ENCODE measurements around the gene ARMH1.
"Not testable (repeated sequence)": the region's sequence is repeated elsewhere in the genome, so short reads cannot be mapped to it uniquely, and the experiment has no call there.

Gene ARMH1

DNA sequence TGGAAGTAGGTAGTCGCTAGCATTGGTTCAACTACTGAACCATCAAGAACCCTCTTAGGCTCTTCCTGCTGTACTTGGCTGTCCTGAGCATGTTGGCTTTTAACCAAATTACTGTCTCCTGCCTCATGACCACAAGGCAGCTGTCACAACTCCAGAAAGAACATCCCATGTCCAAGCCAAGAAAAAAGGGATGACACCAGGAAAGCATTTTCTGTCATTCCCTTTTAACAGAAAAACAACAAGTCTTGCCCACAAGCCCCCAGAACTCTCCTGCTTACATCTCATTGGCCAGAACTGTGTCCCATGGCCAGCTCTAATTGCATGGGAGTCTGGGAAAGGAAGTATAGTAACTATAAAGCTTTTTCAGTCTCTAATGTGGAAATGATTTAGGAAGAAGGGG is 58.9 kb downstream of the ARMH1 start:
- Histone ChIP-seq H3K27ac (ENCODE audit: low read depth, low read length) (no peak overlapping the region), H3K36me3 (ENCODE audit: control insufficient read depth, insufficient read depth, low read length) (no peaks in the 10 kb centered on the region), H3K4me3 (ENCODE audit: low read depth, low read length) (no peak overlapping the region), H3K4me1 (ENCODE audit: control insufficient read depth, insufficient read depth, low read length) (peaks cover 5% of the 10 kb centered on the region; the same call in 1 of the 2 replicates), H3K9ac (ENCODE audit: low read length) (no peak overlapping the region), H3K27me3 (ENCODE audit: control insufficient read depth, insufficient read depth, low read length) (no peaks in the 10 kb centered on the region), H3K9me3 (ENCODE audit: control insufficient read depth, insufficient read depth, low read depth, low read length) (no peaks in the 10 kb centered on the region)

DNA sequence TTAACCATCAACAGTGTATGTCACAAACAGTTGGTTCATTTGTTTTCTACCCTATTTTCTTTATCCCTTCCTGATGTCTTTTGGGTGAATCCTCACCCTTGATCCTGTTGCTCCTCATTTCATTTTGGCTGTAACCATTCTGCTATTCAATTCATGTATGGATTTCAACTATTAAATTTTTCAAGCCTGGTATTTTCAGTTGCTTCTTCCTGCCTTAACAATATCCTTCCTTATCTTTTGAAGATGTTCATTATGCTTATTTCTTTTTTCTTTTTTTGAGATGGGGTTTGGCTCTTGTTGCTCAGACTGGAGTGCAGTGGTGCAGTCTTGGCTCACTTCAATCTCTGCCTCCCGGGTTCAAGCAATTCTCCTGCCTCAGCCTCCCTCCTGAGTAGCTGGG is 59.3 kb downstream of the ARMH1 start:
- no peaks in the 10 kb centered on the region for H3K36me3 ChIP-seq (ENCODE audit: control insufficient read depth, insufficient read depth, low read length)
- peaks cover 5% of the 10 kb centered on the region; the same call in 1 of the 2 replicates for H3K4me1 ChIP-seq (ENCODE audit: control insufficient read depth, insufficient read depth, low read length)
- H3K27me3 ChIP-seq (ENCODE audit: control insufficient read depth, insufficient read depth, low read length): no peaks in the 10 kb centered on the region
- no peaks in the 10 kb centered on the region for H3K9me3 ChIP-seq (ENCODE audit: control insufficient read depth, insufficient read depth, low read depth, low read length)
- H3K4me3 ChIP-seq (ENCODE audit: low read depth, low read length): no peak overlapping the region
- H3K27ac ChIP-seq (ENCODE audit: low read depth, low read length): no peak overlapping the region
- H3K9ac ChIP-seq (ENCODE audit: low read length): no peak overlapping the region

DNA sequence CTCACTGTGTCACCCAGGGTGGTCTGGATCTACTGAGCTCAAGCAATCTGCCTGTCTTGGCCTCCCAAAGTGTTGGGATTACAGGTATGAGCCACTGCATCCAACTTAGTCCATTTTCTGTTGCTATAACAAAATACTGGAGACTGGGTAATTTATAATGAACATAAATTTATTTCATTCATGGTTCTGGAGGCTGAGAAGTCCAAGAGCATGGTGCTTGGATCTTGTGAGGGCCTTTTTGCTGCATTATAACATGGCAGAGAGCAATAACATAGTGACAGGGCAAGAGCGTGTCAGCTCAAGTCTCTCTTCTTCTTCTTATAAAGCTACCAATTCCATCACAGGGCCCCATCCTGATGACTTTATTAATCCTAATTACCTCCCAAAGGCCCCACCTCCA is 61.5 kb downstream of the ARMH1 start:
- H3K4me1 ChIP-seq (ENCODE audit: control insufficient read depth, insufficient read depth, low read length): peaks cover 5% of the 10 kb centered on the region; the same call in 1 of the 2 replicates
- H3K36me3 ChIP-seq (ENCODE audit: control insufficient read depth, insufficient read depth, low read length): peaks cover 2% of the 10 kb centered on the region; the same call in 1 of the 2 replicates
- no peaks in the 10 kb centered on the region for H3K9me3 ChIP-seq (ENCODE audit: control insufficient read depth, insufficient read depth, low read depth, low read length)
- H3K4me3 ChIP-seq (ENCODE audit: low read depth, low read length): no peak overlapping the region
- H3K27ac ChIP-seq (ENCODE audit: low read depth, low read length): no peak overlapping the region
- H3K27me3 ChIP-seq (ENCODE audit: control insufficient read depth, insufficient read depth, low read length): no peaks in the 10 kb centered on the region
- no peak overlapping the region for H3K9ac ChIP-seq (ENCODE audit: low read length)

DNA sequence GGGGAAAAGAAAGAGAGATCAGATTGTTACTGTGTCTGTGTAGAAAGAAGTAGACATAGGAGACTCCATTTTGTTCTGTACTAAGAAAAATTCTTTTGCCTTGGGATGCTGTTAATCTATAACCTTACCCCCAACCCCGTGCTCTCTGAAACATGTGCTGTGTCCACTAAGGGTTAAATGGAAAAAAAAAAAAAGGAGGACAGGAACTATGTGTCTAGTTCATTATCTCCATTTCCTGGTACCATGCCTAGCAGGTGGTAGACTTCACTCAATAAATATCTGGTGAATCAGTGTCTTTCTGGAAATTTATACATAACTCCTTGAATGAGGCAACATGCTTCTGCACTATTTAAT is 64.4 kb downstream of the ARMH1 start:
- peak overlapping the region; percentile 90 for H3K4me3 ChIP-seq (ENCODE audit: low read depth, low read length)
- not testable (repeated sequence) for H3K27ac ChIP-seq (ENCODE audit: low read depth, low read length)

DNA sequence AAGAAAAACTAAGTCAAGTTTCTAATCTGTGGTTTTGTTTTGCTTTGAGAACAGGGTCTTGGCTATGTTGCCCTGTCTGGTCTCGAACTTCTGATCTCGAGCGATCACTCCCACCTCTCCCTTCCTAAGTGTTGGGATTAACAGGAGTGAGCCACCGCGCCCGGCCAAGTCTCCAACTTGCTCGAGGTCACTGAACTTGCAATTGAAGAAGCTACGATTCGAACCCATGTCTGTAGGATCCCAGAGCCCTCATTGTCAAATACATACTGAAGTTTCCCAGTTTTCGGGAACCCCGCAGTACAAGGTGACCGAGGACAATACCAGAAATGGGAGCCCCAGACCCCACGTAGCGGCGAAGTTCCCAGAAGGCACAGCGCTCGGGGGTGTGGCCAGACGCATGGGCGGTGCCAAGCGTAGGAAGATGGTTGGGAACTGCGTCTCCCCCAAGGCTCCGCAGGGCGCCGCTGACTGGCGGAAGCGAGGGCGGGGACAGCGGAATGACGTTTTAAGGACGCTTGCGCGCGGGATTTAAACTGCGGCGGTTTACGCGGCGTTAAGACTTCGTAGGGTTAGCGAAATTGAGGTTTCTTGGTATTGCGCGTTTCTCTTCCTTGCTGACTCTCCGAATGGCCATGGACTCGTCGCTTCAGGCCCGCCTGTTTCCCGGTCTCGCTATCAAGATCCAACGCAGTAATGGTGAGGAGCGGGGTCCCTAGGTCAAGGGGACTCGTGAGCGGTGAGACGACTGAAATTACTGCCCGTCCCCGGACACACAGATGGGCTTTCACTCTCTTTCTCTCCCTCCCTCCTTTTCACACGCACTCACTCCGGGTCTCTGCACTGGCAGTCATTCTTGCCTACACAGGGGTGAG is 65.0 kb downstream of the ARMH1 start, which contains the start of gene KIF2C:
Gene KIF2C (plus strand): TSS at position 531 of the 872 bp plus-strand sequence. CDS start 96 bp downstream, at position 627.
- Histone ChIP-seq H3K4me1 (ENCODE audit: control insufficient read depth, insufficient read depth, low read length) (no peaks in the 10 kb centered on the region), H3K27ac (ENCODE audit: low read depth, low read length) (peak within 1 kb of the TSS; percentile 66; the same call in 1 of the 2 replicates), H3K27me3 (ENCODE audit: control insufficient read depth, insufficient read depth, low read length) (no peaks in the 10 kb centered on the region)

More for the DNA sequence above, 64.4 kb downstream of the ARMH1 start:
- not testable (repeated sequence) for H3K4me1 ChIP-seq (ENCODE audit: control insufficient read depth, insufficient read depth, low read length); H3K27me3 ChIP-seq (ENCODE audit: control insufficient read depth, insufficient read depth, low read length); H3K9me3 ChIP-seq (ENCODE audit: control insufficient read depth, insufficient read depth, low read depth, low read length)
- Histone ChIP-seq H3K36me3 (ENCODE audit: control insufficient read depth, insufficient read depth, low read length) (peaks cover 21% of the 10 kb centered on the region), H3K9ac (ENCODE audit: low read length) (peak overlapping the region; percentile 69)

DNA sequence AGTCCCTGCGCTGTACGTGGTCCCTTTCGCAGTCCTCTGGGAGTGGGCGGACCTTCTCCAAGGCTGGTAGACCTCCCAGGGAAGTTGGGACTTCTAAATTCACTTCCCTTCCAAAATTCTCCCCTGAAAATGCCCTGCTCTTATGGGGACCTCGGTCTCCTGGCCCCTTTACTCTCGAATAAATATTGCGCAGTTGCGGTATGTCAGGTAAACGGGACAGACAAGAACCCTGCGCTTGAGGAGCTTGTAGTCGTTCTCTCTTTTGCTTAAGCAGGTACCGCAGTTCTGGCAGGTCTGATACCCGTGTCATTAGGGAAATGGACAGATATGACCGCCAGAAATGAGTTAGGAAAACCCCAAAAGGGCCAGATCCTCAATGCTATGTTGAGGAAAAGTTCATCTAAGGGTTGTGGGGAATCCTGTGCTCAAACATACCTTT is 65.7 kb downstream of the ARMH1 start:
- H3K4me1 ChIP-seq (ENCODE audit: control insufficient read depth, insufficient read depth, low read length): no peaks in the 10 kb centered on the region
- H3K4me3 ChIP-seq (ENCODE audit: low read depth, low read length): peak overlapping the region; percentile 90
- peak overlapping the region; percentile 66; the same call in 1 of the 2 replicates for H3K27ac ChIP-seq (ENCODE audit: low read depth, low read length)
- H3K36me3 ChIP-seq (ENCODE audit: control insufficient read depth, insufficient read depth, low read length): peaks cover 29% of the 10 kb centered on the region
- H3K9me3 ChIP-seq (ENCODE audit: control insufficient read depth, insufficient read depth, low read depth, low read length): no peaks in the 10 kb centered on the region
- no peaks in the 10 kb centered on the region for H3K27me3 ChIP-seq (ENCODE audit: control insufficient read depth, insufficient read depth, low read length)
- peak overlapping the region; percentile 96 for H3K9ac ChIP-seq (ENCODE audit: low read length)

More for the DNA sequence above, 65.0 kb downstream of the ARMH1 start, which contains the start of gene KIF2C:
- Histone ChIP-seq H3K9ac (ENCODE audit: low read length) (peak within 1 kb of the TSS; percentile 96), H3K4me3 (ENCODE audit: low read depth, low read length) (peak within 1 kb of the TSS; percentile 90), H3K36me3 (ENCODE audit: control insufficient read depth, insufficient read depth, low read length) (peaks cover 26% of the 10 kb centered on the region), H3K9me3 (ENCODE audit: control insufficient read depth, insufficient read depth, low read depth, low read length) (no peaks in the 10 kb centered on the region)

DNA sequence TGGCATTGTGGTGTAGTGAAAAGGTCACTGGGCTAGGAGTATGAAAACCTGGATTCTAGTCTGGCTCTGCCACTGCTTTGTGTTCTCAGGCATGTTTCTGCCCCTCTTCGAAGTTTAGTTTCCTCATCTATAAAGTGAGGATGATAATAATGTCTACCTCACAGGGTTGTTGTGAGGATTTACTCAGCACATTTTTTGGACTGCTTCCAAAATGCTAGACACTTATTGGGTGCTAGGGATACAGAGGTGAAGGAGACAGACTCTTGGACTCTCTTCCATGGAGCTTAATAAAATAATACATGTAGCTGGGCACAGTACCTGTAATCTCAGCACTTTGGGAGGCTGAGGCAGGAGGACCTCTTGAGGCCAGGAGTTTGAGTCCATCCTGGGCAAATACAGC is 68.7 kb downstream of the ARMH1 start:
- Histone ChIP-seq H3K27ac (ENCODE audit: low read depth, low read length) (no peak overlapping the region), H3K27me3 (ENCODE audit: control insufficient read depth, insufficient read depth, low read length) (no peaks in the 10 kb centered on the region), H3K9ac (ENCODE audit: low read length) (no peak overlapping the region), H3K4me3 (ENCODE audit: low read depth, low read length) (no peak overlapping the region), H3K9me3 (ENCODE audit: control insufficient read depth, insufficient read depth, low read depth, low read length) (no peaks in the 10 kb centered on the region), H3K36me3 (ENCODE audit: control insufficient read depth, insufficient read depth, low read length) (peaks cover 56% of the 10 kb centered on the region), H3K4me1 (ENCODE audit: control insufficient read depth, insufficient read depth, low read length) (no peaks in the 10 kb centered on the region)

DNA sequence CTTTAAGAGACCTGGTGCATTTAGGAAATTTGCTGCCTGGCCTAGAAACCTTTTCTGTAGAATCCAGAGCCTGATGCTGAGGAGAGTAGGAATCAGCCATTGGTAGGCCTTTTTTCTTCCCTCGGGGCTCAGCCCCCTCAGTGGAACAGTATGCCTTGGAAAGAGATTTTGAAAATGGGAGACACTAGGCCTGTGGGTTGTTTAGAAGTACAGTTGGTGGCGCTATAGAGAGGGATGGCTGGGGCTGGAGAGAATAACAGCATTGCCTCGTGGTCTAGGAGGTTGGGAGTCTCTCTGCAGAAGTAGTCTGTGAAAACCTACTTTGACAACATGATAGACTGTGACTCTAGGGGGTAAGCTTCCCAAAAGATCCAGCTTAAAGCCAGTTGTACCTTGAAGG is 73.4 kb downstream of the ARMH1 start:
- Histone ChIP-seq H3K27me3 (ENCODE audit: control insufficient read depth, insufficient read depth, low read length) (no peaks in the 10 kb centered on the region), H3K4me3 (ENCODE audit: low read depth, low read length) (no peak overlapping the region), H3K36me3 (ENCODE audit: control insufficient read depth, insufficient read depth, low read length) (peaks cover 78% of the 10 kb centered on the region), H3K4me1 (ENCODE audit: control insufficient read depth, insufficient read depth, low read length) (no peaks in the 10 kb centered on the region), H3K27ac (ENCODE audit: low read depth, low read length) (no peak overlapping the region), H3K9ac (ENCODE audit: low read length) (no peak overlapping the region), H3K9me3 (ENCODE audit: control insufficient read depth, insufficient read depth, low read depth, low read length) (no peaks in the 10 kb centered on the region)

DNA sequence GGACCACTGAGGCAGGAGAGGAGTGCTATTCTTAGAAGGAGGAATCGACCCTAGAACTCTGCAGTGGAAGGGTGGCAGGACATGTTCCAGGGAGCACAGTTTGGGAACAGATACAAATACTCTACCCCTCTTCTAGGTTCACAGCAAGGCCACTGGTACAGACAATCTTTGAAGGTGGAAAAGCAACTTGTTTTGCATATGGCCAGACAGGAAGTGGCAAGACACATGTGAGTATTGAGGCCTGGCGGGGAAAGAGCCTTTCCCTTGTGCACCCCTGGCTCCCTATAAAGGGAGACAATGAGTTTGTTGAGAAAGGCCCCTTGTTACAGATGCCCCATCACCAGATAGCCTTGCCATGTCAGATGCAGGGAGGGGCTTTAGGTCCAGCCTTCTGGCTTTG is 82.9 kb downstream of the ARMH1 start:
- peaks cover 93% of the 10 kb centered on the region for H3K36me3 ChIP-seq (ENCODE audit: control insufficient read depth, insufficient read depth, low read length)
- H3K9ac ChIP-seq (ENCODE audit: low read length): no peak overlapping the region
- no peaks in the 10 kb centered on the region for H3K4me1 ChIP-seq (ENCODE audit: control insufficient read depth, insufficient read depth, low read length)
- H3K4me3 ChIP-seq (ENCODE audit: low read depth, low read length): no peak overlapping the region
- no peak overlapping the region for H3K27ac ChIP-seq (ENCODE audit: low read depth, low read length)
- H3K9me3 ChIP-seq (ENCODE audit: control insufficient read depth, insufficient read depth, low read depth, low read length): no peaks in the 10 kb centered on the region
- H3K27me3 ChIP-seq (ENCODE audit: control insufficient read depth, insufficient read depth, low read length): no peaks in the 10 kb centered on the region

DNA sequence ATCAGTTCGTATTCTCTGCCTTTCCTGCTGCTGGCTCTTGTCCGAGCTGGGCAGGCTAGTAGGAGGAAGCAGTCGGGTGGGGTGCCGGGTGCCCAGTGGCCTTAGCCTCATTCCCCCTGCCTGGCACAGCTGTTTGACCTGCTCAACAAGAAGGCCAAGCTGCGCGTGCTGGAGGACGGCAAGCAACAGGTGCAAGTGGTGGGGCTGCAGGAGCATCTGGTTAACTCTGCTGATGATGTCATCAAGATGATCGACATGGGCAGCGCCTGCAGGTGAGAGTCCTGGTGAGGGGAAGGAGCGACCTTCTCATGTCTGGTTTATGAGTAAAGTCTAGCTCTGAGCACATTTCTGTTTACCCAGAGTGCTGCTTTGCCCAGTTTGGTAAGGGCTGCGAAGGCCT is 84.6 kb downstream of the ARMH1 start:
- H3K9ac ChIP-seq (ENCODE audit: low read length): no peak overlapping the region
- no peaks in the 10 kb centered on the region for H3K9me3 ChIP-seq (ENCODE audit: control insufficient read depth, insufficient read depth, low read depth, low read length)
- no peaks in the 10 kb centered on the region for H3K4me1 ChIP-seq (ENCODE audit: control insufficient read depth, insufficient read depth, low read length)
- peaks cover 93% of the 10 kb centered on the region for H3K36me3 ChIP-seq (ENCODE audit: control insufficient read depth, insufficient read depth, low read length)
- H3K27ac ChIP-seq (ENCODE audit: low read depth, low read length): no peak overlapping the region
- no peak overlapping the region for H3K4me3 ChIP-seq (ENCODE audit: low read depth, low read length)
- H3K27me3 ChIP-seq (ENCODE audit: control insufficient read depth, insufficient read depth, low read length): no peaks in the 10 kb centered on the region

DNA sequence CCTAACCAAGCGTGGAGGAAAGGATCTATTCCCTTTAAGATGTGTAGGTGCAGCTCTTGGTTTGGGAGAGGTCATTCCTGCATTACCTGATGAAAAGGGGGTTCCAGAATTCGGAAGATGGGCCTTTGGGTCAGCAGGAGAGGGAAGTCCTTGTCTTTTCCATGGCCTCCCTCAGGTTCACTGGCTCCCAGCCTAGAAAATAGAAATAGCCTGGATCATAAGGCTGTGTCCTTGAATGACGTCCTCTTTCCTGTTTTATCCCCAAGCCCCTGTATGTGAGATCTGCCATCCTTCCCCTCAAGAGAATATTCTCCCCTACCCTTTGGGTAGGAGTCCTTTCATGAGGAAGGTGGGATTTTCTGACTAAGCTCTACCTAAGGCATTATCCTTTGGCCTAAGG is 86.4 kb downstream of the ARMH1 start:
- peaks cover 92% of the 10 kb centered on the region for H3K36me3 ChIP-seq (ENCODE audit: control insufficient read depth, insufficient read depth, low read length)
- H3K27me3 ChIP-seq (ENCODE audit: control insufficient read depth, insufficient read depth, low read length): no peaks in the 10 kb centered on the region

More for the DNA sequence above, 86.4 kb downstream of the ARMH1 start:
- Histone ChIP-seq H3K9ac (ENCODE audit: low read length) (no peak overlapping the region), H3K4me1 (ENCODE audit: control insufficient read depth, insufficient read depth, low read length) (no peaks in the 10 kb centered on the region), H3K27ac (ENCODE audit: low read depth, low read length) (no peak overlapping the region), H3K4me3 (ENCODE audit: low read depth, low read length) (no peak overlapping the region), H3K9me3 (ENCODE audit: control insufficient read depth, insufficient read depth, low read depth, low read length) (no peaks in the 10 kb centered on the region)

Data from HUES6 (cell line).